GM19463 (cell line): ENCODE data around the gene PSMD2.
"Not testable (repeated sequence)": the region's sequence is repeated elsewhere in the genome, so short reads cannot be mapped to it uniquely, and the experiment has no call there.

Source experiments
- ATAC-seq: cut with Tn5 transposase; IDR thresholded peaks from one replicate; pipeline ENCODE4 v1.9.1; 2021; ENCODE audit warnings: mild to moderate bottlenecking, moderate library complexity; ENCODE audit not compliant: unreplicated experiment

PSMD2 gene

GRCh38 chr3:184337981-184338380 lies 38.9 kb downstream of the PSMD2 start:
- ATAC-seq: no peak

- no peak for ATAC-seq
Measured at GRCh38 chr3:184338511-184338945, 39.5 kb downstream of the PSMD2 start.

GRCh38 chr3:184339001-184339400 lies 40.0 kb downstream of the PSMD2 start:
- no peak for ATAC-seq

GRCh38 chr3:184339451-184340135 lies 40.6 kb downstream of the PSMD2 start:
- not testable (repeated sequence) for ATAC-seq

- ATAC-seq: no peak
Measured at GRCh38 chr3:184341925-184342324, 42.9 kb downstream of the PSMD2 start.

- ATAC-seq: no peak
Measured at GRCh38 chr3:184343200-184343876, 44.3 kb downstream of the PSMD2 start.

GRCh38 chr3:184344579-184345316 lies 45.7 kb downstream of the PSMD2 start:
- ATAC-seq: no peak

GRCh38 chr3:184345317-184346144 lies 46.5 kb downstream of the PSMD2 start:
- no peak for ATAC-seq

- no peak for ATAC-seq
Measured at GRCh38 chr3:184346480-184347190, 47.6 kb downstream of the PSMD2 start.

- ATAC-seq: no peak
Measured at GRCh38 chr3:184347321-184348056, 48.4 kb downstream of the PSMD2 start.

GRCh38 chr3:184348057-184348382 lies 49.0 kb downstream of the PSMD2 start:
- no peak for ATAC-seq

- ATAC-seq: no peak
Measured at GRCh38 chr3:184349563-184350470, 50.8 kb downstream of the PSMD2 start.

GRCh38 chr3:184350618-184351017 lies 51.6 kb downstream of the PSMD2 start:
- ATAC-seq: no peak

GRCh38 chr3:184351511-184352148 lies 52.6 kb downstream of the PSMD2 start:
- no peak for ATAC-seq

- ATAC-seq: no peak
Measured at GRCh38 chr3:184352149-184352785, 53.2 kb downstream of the PSMD2 start.

GRCh38 chr3:184352897-184353545 lies 54.0 kb downstream of the PSMD2 start:
- no peak for ATAC-seq

- ATAC-seq: no peak
Measured at GRCh38 chr3:184353546-184353941, 54.5 kb downstream of the PSMD2 start.
